ENCODE measurements around the gene PDE8B.

DNA sequence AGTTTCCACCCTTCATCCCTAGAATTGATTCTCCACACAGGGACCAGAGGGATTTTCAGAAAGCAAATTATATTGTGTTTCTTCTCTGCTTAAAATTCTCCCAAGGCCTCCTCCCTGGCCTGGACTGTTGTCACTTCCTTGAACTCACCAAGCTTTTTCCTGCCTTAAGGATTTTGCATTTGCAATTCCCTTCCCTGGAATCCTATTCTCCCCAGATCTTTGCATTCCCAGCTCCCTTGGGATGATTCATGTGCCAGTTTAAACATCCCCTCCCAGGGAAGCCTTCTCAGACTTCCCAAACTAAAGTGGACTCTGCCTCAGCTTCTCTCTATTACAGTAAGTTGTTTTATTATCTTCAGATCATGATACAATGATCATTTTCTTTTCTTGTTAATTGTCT, 35.2 kb upstream of the PDE8B start:
- TF ChIP-seq CTCF (IDR thresholded peaks at IDR 0.05), result no peak
- TF ChIP-seq EP300 (IDR thresholded peaks at IDR 0.05), result no peak

All from suprapubic skin (tissue), 3 donors.